HG03103 (cell line): ENCODE measurements around the gene SLC45A1.

ENCODE experiments used
- ATAC-seq: cut with Tn5 transposase; IDR thresholded peaks from one replicate; pipeline ENCODE4 v1.9.1; 2021; ENCODE audit warnings: low read depth; ENCODE audit not compliant: unreplicated experiment

The SLC45A1 gene

DNA sequence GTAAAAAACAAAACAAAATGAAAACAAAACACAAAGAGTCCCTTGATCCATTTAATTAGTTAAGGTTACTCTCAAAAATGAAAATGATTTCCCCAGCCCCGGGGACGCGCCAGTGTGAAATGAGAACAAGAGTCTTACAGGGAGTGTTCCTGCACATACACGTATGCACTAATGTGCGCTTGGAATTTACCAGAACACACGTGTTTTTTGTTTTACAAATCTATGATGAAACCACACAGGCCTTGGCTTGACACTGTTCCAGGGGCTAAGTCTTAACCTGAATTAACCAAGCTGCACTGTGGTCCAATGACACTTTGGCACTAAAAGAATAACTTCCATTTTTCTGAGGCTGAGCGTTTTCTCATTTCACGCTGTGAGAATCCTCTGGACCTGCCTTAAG is 63.7 kb downstream of the SLC45A1 start:
- no peak for ATAC-seq

DNA sequence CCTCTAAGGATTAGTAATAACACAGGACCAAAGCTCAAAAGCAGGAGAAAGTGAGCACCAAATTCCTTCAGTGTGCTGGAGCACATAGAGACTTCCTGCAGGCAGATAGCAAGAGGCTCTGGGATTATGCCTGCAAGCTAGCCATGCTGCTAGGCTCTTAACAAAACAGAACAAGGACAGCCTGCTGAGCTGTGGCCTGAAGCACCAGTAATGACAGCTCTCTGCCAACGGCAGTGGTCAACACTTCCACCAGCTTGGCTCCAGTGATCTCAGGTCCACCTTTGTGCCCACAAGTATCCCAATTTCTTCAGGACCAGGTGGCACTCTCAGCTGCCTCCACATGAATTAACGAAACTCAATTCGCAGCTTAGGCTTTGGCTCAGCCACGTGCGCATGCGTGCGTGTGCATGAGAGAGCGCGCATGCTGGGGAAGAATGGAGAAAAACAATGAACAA is 64.2 kb downstream of the SLC45A1 start:
- ATAC-seq, result no peak

DNA sequence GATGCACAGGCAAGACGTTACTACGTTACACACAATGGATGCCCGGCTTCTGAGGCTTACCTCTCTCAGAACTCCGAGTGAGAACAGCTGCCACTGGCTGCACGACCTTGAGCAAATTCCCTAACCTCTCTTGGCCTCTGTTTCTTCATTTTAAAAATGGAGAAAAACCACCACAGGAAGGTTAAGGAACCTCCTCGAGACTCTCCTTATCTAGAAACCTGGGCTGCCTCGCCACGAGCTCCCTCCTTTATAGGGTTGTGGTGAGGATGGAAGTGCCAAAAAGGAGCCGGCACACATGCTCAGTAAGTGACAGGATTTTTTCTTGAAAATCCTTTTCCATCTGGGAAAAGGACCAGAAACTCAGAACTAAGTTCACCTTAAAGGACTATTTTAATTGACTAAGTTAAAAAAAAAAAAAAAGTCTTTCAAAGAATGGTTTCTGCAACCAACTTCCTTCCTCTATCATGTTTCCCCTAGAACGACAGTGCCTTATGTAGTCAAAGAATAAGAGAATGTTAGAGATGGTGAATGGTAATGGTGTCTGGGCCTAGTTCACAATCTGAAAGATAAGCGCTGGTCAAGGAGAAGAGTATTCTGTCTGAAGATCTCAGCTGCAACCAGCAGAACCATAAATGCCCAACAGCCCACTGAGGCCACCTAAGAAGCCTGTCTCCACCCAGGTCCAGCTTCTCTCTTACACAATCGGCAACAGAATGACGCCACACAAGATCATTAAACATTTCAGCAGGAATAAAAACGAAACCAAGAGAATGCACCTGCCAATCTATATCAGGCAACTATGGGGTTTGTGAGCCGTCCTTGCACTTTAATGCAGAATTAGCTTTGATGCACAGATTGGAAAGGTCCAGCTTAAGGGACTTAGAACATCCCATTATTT is 64.9 kb downstream of the SLC45A1 start:
- no peak for ATAC-seq

DNA sequence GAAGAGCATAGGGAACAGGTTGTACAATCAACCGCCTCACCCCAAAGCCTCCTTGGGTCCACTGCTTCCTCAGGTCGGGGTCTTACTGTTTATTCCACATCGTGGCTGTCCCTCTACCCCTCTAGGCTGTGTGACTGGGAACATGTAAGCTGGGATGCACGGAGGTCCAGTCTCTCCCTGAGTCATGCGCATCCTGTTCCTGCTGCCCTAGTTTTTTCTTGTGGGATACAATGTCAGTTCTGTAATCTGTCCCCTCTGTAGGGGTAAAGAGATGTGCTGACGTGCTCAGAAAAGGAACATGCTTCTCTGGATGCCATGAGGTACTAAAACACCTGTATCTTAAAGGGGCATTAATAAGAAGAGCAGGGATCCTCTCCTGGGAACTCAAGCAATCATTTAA is 66.2 kb downstream of the SLC45A1 start:
- no peak for ATAC-seq

DNA sequence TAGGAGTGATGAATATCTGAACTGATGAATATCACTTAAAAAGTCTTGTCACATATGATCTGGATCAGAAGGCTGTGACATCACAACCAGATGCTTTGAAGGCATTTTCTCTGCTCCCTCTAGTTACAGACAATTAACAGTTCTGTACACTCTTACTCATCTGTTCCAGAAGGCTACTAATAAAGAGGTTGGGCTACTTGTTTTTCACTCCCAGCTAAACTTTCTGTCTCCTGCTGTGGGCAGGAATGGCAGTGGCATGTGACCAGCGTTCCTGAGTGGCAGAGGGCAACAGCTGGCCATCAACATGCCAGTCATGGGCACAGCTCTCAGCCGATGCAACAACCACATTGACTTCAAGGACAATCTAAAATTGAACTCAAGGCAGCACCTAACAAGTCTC is 66.7 kb downstream of the SLC45A1 start:
- no peak for ATAC-seq

DNA sequence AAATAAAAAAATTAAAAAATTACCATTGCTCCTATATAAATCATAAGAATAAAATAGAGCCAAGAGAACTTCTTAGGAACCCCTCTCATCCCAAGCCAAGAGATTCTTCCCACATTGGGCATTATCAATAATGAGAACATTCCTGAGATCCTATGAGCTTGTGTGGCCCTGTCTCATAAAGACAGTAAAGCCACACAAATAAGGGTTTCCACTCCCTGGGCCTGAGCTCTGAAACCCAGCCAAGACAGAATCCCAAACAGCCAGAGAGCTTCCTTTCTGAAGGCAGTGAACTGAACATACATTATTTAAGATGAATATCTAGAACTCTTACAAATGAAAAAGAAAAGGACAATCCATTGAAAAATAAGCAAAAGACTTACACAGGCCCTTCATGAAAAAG is 68.3 kb downstream of the SLC45A1 start:
- no peak for ATAC-seq

DNA sequence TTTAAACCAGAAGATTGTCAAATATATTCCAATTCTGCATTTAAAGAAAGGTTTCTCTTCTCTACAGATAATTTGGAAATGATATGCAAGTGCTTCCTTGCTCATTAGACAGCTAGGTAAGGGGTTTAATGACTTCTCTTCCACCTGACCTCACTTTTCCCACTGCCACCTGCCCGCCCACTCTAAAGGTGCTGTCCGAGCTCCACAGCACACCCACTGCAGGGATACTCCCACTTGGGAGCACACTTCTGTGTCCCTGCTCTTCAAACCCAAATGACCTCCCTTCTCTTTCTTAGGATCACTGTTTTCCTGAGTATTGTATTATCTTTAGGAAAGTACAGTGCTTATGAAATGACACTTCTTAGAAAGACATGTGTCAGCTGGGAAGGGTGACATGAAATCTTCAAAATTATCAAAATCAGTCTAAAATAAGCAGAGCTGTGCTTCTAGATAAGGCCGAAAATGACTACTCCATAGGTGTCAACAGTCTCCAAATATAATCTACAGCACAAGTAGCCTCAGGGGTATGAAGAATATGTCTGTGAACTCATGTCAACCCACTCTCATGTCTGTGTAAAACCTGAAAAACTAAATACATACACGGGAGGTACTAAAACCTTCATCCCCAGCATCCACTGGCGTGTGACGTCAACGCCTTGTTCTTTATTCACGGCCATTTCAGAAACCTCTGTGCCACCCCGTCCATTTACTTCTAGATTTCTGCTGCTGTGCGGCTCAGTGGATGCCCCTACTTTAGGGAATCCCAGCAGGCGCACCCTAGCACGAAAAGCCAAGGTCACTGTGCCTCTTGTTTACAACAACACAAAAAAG is 71.0 kb downstream of the SLC45A1 start:
- no peak for ATAC-seq

DNA sequence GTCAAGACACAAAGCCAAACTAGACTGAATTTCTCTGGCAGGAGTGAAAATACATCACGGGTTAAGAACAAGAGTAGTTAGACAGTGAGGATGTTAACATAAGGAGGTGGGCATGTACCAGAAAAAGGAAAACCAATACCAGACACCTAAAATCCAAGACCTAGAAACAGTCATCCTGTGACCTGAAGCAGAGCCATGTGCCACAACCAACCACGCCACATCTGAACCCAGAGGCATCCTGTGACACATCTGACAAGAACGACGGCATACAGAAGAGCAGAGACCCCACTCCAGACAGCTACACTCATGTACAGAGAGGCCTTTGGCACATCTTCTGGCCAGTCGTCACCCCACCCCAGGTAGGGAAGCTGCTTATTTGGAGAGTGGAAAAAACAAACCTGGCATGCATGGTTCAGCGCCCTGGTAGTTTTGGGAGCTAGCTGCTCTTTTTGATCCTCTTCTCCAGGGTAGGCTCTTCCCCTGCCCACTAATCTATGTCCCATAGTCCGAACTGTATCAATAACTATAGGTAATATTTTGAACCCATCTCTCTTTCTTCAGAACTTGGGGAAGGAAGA is 72.1 kb downstream of the SLC45A1 start:
- ATAC-seq, result no peak

DNA sequence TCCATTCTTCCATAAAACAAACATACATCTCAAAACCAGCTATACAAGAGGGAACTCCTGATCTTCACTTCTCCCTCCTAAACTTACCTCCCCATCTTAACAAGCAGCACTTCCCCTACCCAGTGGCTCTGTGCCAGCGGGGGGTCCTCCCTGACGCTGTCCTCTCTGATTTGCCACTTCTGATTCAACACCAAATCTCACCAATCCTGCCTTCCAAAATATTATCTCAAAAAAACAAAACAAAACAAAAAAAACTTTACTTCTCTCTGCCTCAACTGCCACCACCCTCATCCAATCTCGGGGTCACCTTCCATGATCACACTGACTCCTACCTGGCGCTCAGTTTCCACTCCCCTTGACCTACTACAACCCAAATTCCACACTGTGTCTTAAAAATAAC is 72.8 kb downstream of the SLC45A1 start:
- ATAC-seq, result no peak

DNA sequence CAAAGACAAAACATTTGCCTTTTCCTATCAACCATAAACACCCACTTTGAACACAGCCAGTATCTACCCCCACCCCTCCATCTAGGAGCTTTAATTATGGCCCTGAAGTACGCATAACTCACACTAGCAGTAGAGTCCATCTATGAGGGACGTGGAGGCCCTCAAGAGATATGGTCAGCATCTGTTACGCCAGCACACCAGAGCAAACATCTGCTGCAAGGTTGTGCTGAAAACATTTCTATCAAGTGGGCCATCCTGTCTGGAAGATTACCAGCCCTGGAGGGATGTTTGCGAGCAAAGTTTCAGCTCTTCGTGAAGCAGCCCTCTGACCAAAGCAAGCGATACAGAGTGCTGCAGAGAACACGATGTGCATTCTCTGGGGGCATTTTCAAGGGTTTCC is 74.6 kb downstream of the SLC45A1 start:
- ATAC-seq, result no peak
